Activated CD4-positive, alpha-beta T cell treated with anti-CD3 and anti-CD28 coated beads, Interleukin-2, amount 50 U/mL, for 24 hours (primary cell): ENCODE data around the gene PRDM1.

Experiments used
- DNase-seq, 2 donors: peaks; one replicate each; pipeline ENCODE4 v3.0.0-alpha.2; 2020; ENCODE audit warnings: low read depth in 1 of 2, low spot score in 1 of 2

PRDM1 gene

GRCh38 chr6:106085984-106086813 lies at the start of gene PRDM1:
PRDM1 (plus strand) TSS chr6:106086336; CDS start chr6:106086554, 218 bp downstream.
- peak; percentile 55 to 61 for DNase-seq

GRCh38 chr6:106037060-106037459 lies 49.1 kb upstream of the PRDM1 start:
- DNase-seq: no peak

GRCh38 chr6:106039897-106040592 lies 46.1 kb upstream of the PRDM1 start:
- no peak for DNase-seq

GRCh38 chr6:106044151-106044550 lies 42.0 kb upstream of the PRDM1 start:
- DNase-seq: no peak

GRCh38 chr6:106045077-106045476 lies 41.1 kb upstream of the PRDM1 start:
- DNase-seq: no peak

GRCh38 chr6:106046116-106046853 lies 39.9 kb upstream of the PRDM1 start:
- no peak for DNase-seq

GRCh38 chr6:106046854-106047200 lies 39.3 kb upstream of the PRDM1 start:
- DNase-seq: no peak

GRCh38 chr6:106048336-106048735 lies 37.8 kb upstream of the PRDM1 start:
- no peak for DNase-seq

GRCh38 chr6:106050538-106050937 lies 35.6 kb upstream of the PRDM1 start:
- no peak for DNase-seq

GRCh38 chr6:106051226-106051625 lies 34.9 kb upstream of the PRDM1 start:
- no peak for DNase-seq

- no peak for DNase-seq
Observed at GRCh38 chr6:106053484-106054205, 32.5 kb upstream of the PRDM1 start.

GRCh38 chr6:106055489-106055888 lies 30.6 kb upstream of the PRDM1 start:
- no peak for DNase-seq

- DNase-seq: peak in 1 of 2 donors; percentile 11
Observed at GRCh38 chr6:106056060-106056745, 29.9 kb upstream of the PRDM1 start.

- no peak for DNase-seq
Observed at GRCh38 chr6:106056746-106057390, 29.3 kb upstream of the PRDM1 start.

- DNase-seq: no peak
Observed at GRCh38 chr6:106059331-106059730, 26.8 kb upstream of the PRDM1 start.

- no peak for DNase-seq
Observed at GRCh38 chr6:106060167-106060566, 26.0 kb upstream of the PRDM1 start.

GRCh38 chr6:106063448-106063850 lies 22.7 kb upstream of the PRDM1 start:
- no peak for DNase-seq

GRCh38 chr6:106064142-106064541 lies 22.0 kb upstream of the PRDM1 start:
- DNase-seq: no peak

- DNase-seq: no peak
Observed at GRCh38 chr6:106064756-106065155, 21.4 kb upstream of the PRDM1 start.

- no peak for DNase-seq
Observed at GRCh38 chr6:106066989-106067388, 19.1 kb upstream of the PRDM1 start.
